ENCODE data around the gene C16orf96.
"Not testable (repeated sequence)": the region's sequence is repeated elsewhere in the genome, so short reads cannot be mapped to it uniquely, and the experiment has no call there.

C16orf96 gene

GRCh38 chr16:4557973-4558372, 1.8 kb downstream of the C16orf96 start:
- no peak overlapping the region for H3K27ac ChIP-seq (ENCODE audit: low read depth, low read length)

GRCh38 chr16:4561596-4561995, 5.5 kb downstream of the C16orf96 start:
- Histone ChIP-seq H3K4me1 (ENCODE audit: control insufficient read depth in 1 of 2, insufficient read depth in 2 of 2, low read length in 2 of 2) (no peaks in the 10 kb centered on the region), H3K4me3 (ENCODE audit: low read depth in 1 of 2, low read length in 2 of 2) (no peak overlapping the region), H3K27ac (ENCODE audit: low read depth, low read length) (no peak overlapping the region), H3K9ac (ENCODE audit: low read depth in 1 of 2, low read length in 2 of 2) (no peak overlapping the region), H3K36me3 (ENCODE audit: control insufficient read depth in 1 of 2, insufficient read depth in 2 of 2, low read length in 2 of 2) (no peaks in the 10 kb centered on the region), H3K27me3 (ENCODE audit: control insufficient read depth in 1 of 2, insufficient read depth in 2 of 2, low read length in 2 of 2) (no peaks in the 10 kb centered on the region), H3K9me3 (ENCODE audit: control insufficient read depth in 1 of 2, low read length in 2 of 2) (no peaks in the 10 kb centered on the region)

More at GRCh38 chr16:4557973-4558372, 1.8 kb downstream of the C16orf96 start:
- Histone ChIP-seq H3K4me1 (ENCODE audit: control insufficient read depth in 1 of 2, insufficient read depth in 2 of 2, low read length in 2 of 2) (no peaks in the 10 kb centered on the region), H3K9me3 (ENCODE audit: control insufficient read depth in 1 of 2, low read length in 2 of 2) (no peaks in the 10 kb centered on the region), H3K4me3 (ENCODE audit: low read depth in 1 of 2, low read length in 2 of 2) (no peak overlapping the region), H3K36me3 (ENCODE audit: control insufficient read depth in 1 of 2, insufficient read depth in 2 of 2, low read length in 2 of 2) (no peaks in the 10 kb centered on the region), H3K9ac (ENCODE audit: low read depth in 1 of 2, low read length in 2 of 2) (no peak overlapping the region), H3K27me3 (ENCODE audit: control insufficient read depth in 1 of 2, insufficient read depth in 2 of 2, low read length in 2 of 2) (no peaks in the 10 kb centered on the region)

- no peak overlapping the region for H3K4me3 ChIP-seq (ENCODE audit: low read depth in 1 of 2, low read length in 2 of 2)
These were observed 8.6 kb downstream of the C16orf96 start for GRCh38 chr16:4564661-4565267.

GRCh38 chr16:4566144-4566543, 10.0 kb downstream of the C16orf96 start:
- H3K4me1 ChIP-seq (ENCODE audit: control insufficient read depth in 1 of 2, insufficient read depth in 2 of 2, low read length in 2 of 2), result peaks cover 5 to 9% of the 10 kb centered on the region in 2 donors
- no peaks in the 10 kb centered on the region for H3K9me3 ChIP-seq (ENCODE audit: control insufficient read depth in 1 of 2, low read length in 2 of 2)
- H3K4me3 ChIP-seq (ENCODE audit: low read depth in 1 of 2, low read length in 2 of 2), result no peak overlapping the region
- H3K9ac ChIP-seq (ENCODE audit: low read depth in 1 of 2, low read length in 2 of 2), result no peak overlapping the region
- no peaks in the 10 kb centered on the region for H3K27me3 ChIP-seq (ENCODE audit: control insufficient read depth in 1 of 2, insufficient read depth in 2 of 2, low read length in 2 of 2)
- no peak overlapping the region for H3K27ac ChIP-seq (ENCODE audit: low read depth, low read length)
- no peaks in the 10 kb centered on the region for H3K36me3 ChIP-seq (ENCODE audit: control insufficient read depth in 1 of 2, insufficient read depth in 2 of 2, low read length in 2 of 2)

More at GRCh38 chr16:4564661-4565267, 8.6 kb downstream of the C16orf96 start:
- H3K27me3 ChIP-seq (ENCODE audit: control insufficient read depth in 1 of 2, insufficient read depth in 2 of 2, low read length in 2 of 2), result no peaks in the 10 kb centered on the region
- H3K9me3 ChIP-seq (ENCODE audit: control insufficient read depth in 1 of 2, low read length in 2 of 2), result no peaks in the 10 kb centered on the region
- no peak overlapping the region for H3K9ac ChIP-seq (ENCODE audit: low read depth in 1 of 2, low read length in 2 of 2)
- peaks cover 3% of the 10 kb centered on the region in 2 donors for H3K4me1 ChIP-seq (ENCODE audit: control insufficient read depth in 1 of 2, insufficient read depth in 2 of 2, low read length in 2 of 2)
- no peaks in the 10 kb centered on the region for H3K36me3 ChIP-seq (ENCODE audit: control insufficient read depth in 1 of 2, insufficient read depth in 2 of 2, low read length in 2 of 2)
- H3K27ac ChIP-seq (ENCODE audit: low read depth, low read length), result no peak overlapping the region

GRCh38 chr16:4570086-4570485, 13.9 kb downstream of the C16orf96 start:
- Histone ChIP-seq H3K27me3 (ENCODE audit: control insufficient read depth in 1 of 2, insufficient read depth in 2 of 2, low read length in 2 of 2) (no peaks in the 10 kb centered on the region), H3K27ac (ENCODE audit: low read depth, low read length) (no peak overlapping the region), H3K4me1 (ENCODE audit: control insufficient read depth in 1 of 2, insufficient read depth in 2 of 2, low read length in 2 of 2) (peaks cover 5 to 9% of the 10 kb centered on the region in 2 donors), H3K9me3 (ENCODE audit: control insufficient read depth in 1 of 2, low read length in 2 of 2) (no peaks in the 10 kb centered on the region), H3K36me3 (ENCODE audit: control insufficient read depth in 1 of 2, insufficient read depth in 2 of 2, low read length in 2 of 2) (no peaks in the 10 kb centered on the region), H3K9ac (ENCODE audit: low read depth in 1 of 2, low read length in 2 of 2) (no peak overlapping the region), H3K4me3 (ENCODE audit: low read depth in 1 of 2, low read length in 2 of 2) (no peak overlapping the region)

GRCh38 chr16:4570688-4571321, 14.7 kb downstream of the C16orf96 start:
- peaks cover 5 to 9% of the 10 kb centered on the region in 2 donors for H3K4me1 ChIP-seq (ENCODE audit: control insufficient read depth in 1 of 2, insufficient read depth in 2 of 2, low read length in 2 of 2)

GRCh38 chr16:4572715-4573114, 16.6 kb downstream of the C16orf96 start:
- Histone ChIP-seq H3K9me3 (ENCODE audit: control insufficient read depth in 1 of 2, low read length in 2 of 2) (no peaks in the 10 kb centered on the region), H3K9ac (ENCODE audit: low read depth in 1 of 2, low read length in 2 of 2) (no peak overlapping the region), H3K4me1 (ENCODE audit: control insufficient read depth in 1 of 2, insufficient read depth in 2 of 2, low read length in 2 of 2) (peaks cover 5 to 9% of the 10 kb centered on the region in 2 donors), H3K27ac (ENCODE audit: low read depth, low read length) (no peak overlapping the region), H3K4me3 (ENCODE audit: low read depth in 1 of 2, low read length in 2 of 2) (no peak overlapping the region), H3K36me3 (ENCODE audit: control insufficient read depth in 1 of 2, insufficient read depth in 2 of 2, low read length in 2 of 2) (no peaks in the 10 kb centered on the region), H3K27me3 (ENCODE audit: control insufficient read depth in 1 of 2, insufficient read depth in 2 of 2, low read length in 2 of 2) (no peaks in the 10 kb centered on the region)

More at GRCh38 chr16:4570688-4571321, 14.7 kb downstream of the C16orf96 start:
- no peak overlapping the region for H3K9ac ChIP-seq (ENCODE audit: low read depth in 1 of 2, low read length in 2 of 2)
- H3K4me3 ChIP-seq (ENCODE audit: low read depth in 1 of 2, low read length in 2 of 2), result no peak overlapping the region
- no peaks in the 10 kb centered on the region for H3K9me3 ChIP-seq (ENCODE audit: control insufficient read depth in 1 of 2, low read length in 2 of 2)
- no peak overlapping the region for H3K27ac ChIP-seq (ENCODE audit: low read depth, low read length)
- H3K27me3 ChIP-seq (ENCODE audit: control insufficient read depth in 1 of 2, insufficient read depth in 2 of 2, low read length in 2 of 2), result no peaks in the 10 kb centered on the region
- H3K36me3 ChIP-seq (ENCODE audit: control insufficient read depth in 1 of 2, insufficient read depth in 2 of 2, low read length in 2 of 2), result no peaks in the 10 kb centered on the region

GRCh38 chr16:4573926-4574325, 17.8 kb downstream of the C16orf96 start:
- H3K9me3 ChIP-seq (ENCODE audit: control insufficient read depth in 1 of 2, low read length in 2 of 2); H3K4me3 ChIP-seq (ENCODE audit: low read depth in 1 of 2, low read length in 2 of 2); H3K36me3 ChIP-seq (ENCODE audit: control insufficient read depth in 1 of 2, insufficient read depth in 2 of 2, low read length in 2 of 2); H3K4me1 ChIP-seq (ENCODE audit: control insufficient read depth in 1 of 2, insufficient read depth in 2 of 2, low read length in 2 of 2); H3K27ac ChIP-seq (ENCODE audit: low read depth, low read length); H3K27me3 ChIP-seq (ENCODE audit: control insufficient read depth in 1 of 2, insufficient read depth in 2 of 2, low read length in 2 of 2); H3K9ac ChIP-seq (ENCODE audit: low read depth in 1 of 2, low read length in 2 of 2): not testable (repeated sequence)

- Histone ChIP-seq H3K27ac (ENCODE audit: low read depth, low read length) (no peak overlapping the region), H3K27me3 (ENCODE audit: control insufficient read depth in 1 of 2, insufficient read depth in 2 of 2, low read length in 2 of 2) (no peaks in the 10 kb centered on the region), H3K9ac (ENCODE audit: low read depth in 1 of 2, low read length in 2 of 2) (no peak overlapping the region), H3K36me3 (ENCODE audit: control insufficient read depth in 1 of 2, insufficient read depth in 2 of 2, low read length in 2 of 2) (no peaks in the 10 kb centered on the region), H3K4me3 (ENCODE audit: low read depth in 1 of 2, low read length in 2 of 2) (no peak overlapping the region), H3K4me1 (ENCODE audit: control insufficient read depth in 1 of 2, insufficient read depth in 2 of 2, low read length in 2 of 2) (peaks cover 0 to 2% of the 10 kb centered on the region in 2 donors), H3K9me3 (ENCODE audit: control insufficient read depth in 1 of 2, low read length in 2 of 2) (no peaks in the 10 kb centered on the region)
These were observed 19.0 kb downstream of the C16orf96 start for GRCh38 chr16:4574919-4575705.

- H3K27me3 ChIP-seq (ENCODE audit: control insufficient read depth in 1 of 2, insufficient read depth in 2 of 2, low read length in 2 of 2), result no peaks in the 10 kb centered on the region
- no peaks in the 10 kb centered on the region for H3K36me3 ChIP-seq (ENCODE audit: control insufficient read depth in 1 of 2, insufficient read depth in 2 of 2, low read length in 2 of 2)
- H3K4me1 ChIP-seq (ENCODE audit: control insufficient read depth in 1 of 2, insufficient read depth in 2 of 2, low read length in 2 of 2), result no peaks in the 10 kb centered on the region
- H3K9ac ChIP-seq (ENCODE audit: low read depth in 1 of 2, low read length in 2 of 2), result no peak overlapping the region
- H3K4me3 ChIP-seq (ENCODE audit: low read depth in 1 of 2, low read length in 2 of 2), result no peak overlapping the region
- H3K9me3 ChIP-seq (ENCODE audit: control insufficient read depth in 1 of 2, low read length in 2 of 2), result no peaks in the 10 kb centered on the region
- no peak overlapping the region for H3K27ac ChIP-seq (ENCODE audit: low read depth, low read length)
These were observed 19.9 kb downstream of the C16orf96 start for GRCh38 chr16:4576008-4576407.
